Measurements from ENCODE around the gene ZNF222.

DNA sequence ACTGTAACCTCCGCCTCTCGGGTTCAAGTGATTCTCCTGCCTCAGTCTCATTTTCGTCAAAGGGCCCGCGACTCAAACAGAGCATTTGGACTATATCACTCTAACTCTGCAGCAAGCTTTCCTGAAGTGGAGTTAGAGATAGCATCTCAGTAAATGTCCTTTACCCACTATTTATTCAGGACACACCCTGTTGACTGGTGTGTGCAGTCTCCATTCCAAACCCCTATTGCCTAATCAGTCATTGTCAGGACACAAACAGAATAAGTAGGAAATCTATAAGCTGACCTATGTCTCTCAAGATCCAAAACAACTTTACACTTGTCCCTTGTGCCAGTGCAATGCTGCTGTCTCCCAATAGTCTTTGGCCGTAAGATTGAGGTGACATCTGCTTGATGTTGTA, 1.4 kb downstream of the ZNF222 start:
- no peak for TF ChIP-seq CTCF (IDR thresholded peaks at IDR 0.05)
- no peak for TF ChIP-seq EP300 (IDR thresholded peaks at IDR 0.05)
- no peak for TF ChIP-seq POLR2A (IDR thresholded peaks at IDR 0.05)

Data from tibial nerve (tissue), 4 donors.